ENCODE results near the gene SNCAIP. TPM values are rescaled to one million over a fixed set of nuclear protein-coding genes. Genes with fewer than 3 reads are reported as not detected.

The SNCAIP gene
- total and polyA plus RNA-seq, 8 donors = 0.45 to 10.6 (median 2.6) TPM; not detected in 1

DNA sequence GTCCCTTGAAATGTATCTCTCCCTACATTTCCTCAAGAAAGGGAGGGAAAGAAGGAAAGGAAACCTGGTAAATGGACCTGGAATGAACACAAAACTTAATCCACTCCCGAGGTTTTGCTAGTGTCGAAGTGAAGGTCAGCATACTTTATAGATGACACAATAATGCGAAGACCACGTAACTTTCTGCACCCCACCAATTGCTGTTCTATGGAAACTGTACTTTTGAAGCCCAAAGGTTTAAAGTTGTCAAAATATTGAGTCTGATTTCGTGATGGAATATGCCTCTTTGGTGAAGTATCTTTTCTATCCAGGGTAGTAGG is 103.7 kb downstream of the SNCAIP start:
- Histone ChIP-seq H3K4me1 (no peaks in the 10 kb centered on the region), H3K27ac (no peak overlapping the region), H3K36me3 (no peaks in the 10 kb centered on the region), H3K27me3 (no peaks in the 10 kb centered on the region), H3K4me3 (no peak overlapping the region), H3K9me3 (no peaks in the 10 kb centered on the region)
- intact Hi-C loops (cut with DNase I; ENCODE audit: low total_unique reads) = no loop called here
- TF ChIP-seq POLR2AphosphoS5 (IDR thresholded peaks at IDR 0.05) = no peak
- no peak for TF ChIP-seq EP300 (IDR thresholded peaks at IDR 0.05)
- no peak for TF ChIP-seq POLR2A (IDR thresholded peaks at IDR 0.05)
- TF ChIP-seq, protein P1, sequence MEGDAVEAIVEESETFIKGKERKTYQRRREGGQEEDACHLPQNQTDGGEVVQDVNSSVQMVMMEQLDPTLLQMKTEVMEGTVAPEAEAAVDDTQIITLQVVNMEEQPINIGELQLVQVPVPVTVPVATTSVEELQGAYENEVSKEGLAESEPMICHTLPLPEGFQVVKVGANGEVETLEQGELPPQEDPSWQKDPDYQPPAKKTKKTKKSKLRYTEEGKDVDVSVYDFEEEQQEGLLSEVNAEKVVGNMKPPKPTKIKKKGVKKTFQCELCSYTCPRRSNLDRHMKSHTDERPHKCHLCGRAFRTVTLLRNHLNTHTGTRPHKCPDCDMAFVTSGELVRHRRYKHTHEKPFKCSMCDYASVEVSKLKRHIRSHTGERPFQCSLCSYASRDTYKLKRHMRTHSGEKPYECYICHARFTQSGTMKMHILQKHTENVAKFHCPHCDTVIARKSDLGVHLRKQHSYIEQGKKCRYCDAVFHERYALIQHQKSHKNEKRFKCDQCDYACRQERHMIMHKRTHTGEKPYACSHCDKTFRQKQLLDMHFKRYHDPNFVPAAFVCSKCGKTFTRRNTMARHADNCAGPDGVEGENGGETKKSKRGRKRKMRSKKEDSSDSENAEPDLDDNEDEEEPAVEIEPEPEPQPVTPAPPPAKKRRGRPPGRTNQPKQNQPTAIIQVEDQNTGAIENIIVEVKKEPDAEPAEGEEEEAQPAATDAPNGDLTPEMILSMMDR (IDR thresholded peaks at IDR 0.05) = no peak
- no peak for DNase-seq
- 63 to 76% (median 75%) methylated on average over 5 of the region's 5 CpGs for WGBS, 5 donors

DNA sequence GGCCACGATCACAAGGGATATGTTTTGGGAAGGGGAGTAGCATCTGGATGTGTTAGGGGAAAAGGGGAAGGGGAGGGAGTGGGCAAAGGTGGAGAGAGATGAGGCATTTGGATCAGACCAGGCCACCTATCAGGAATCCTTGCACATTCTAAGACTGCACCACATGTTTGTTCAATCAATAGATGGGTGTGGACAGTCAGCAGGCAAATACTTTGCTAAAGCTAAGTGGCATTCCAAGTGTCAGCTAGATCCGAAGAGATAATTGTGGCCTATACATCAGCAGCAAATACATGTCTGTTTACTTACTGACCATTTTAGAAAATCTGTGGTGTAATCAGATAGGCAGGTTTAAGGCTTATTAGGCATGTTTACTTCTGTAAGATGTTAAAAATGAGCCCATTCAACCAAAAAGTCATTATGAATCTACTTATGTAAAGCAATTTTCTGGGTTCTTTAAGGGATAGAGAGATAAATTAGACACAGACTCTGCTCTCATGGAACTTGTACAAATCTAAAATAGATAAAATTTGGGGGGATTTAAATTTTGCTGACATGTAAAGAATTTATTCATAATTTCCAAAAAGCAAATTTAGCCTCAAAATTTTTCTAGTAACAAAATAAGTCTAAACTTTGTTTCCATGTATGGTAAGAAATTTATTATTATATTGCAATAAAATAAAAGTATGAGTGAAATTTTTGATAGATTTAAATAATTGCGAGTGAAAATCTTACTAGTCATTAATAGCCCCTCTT is 107.3 kb downstream of the SNCAIP start:
- no peak for TF ChIP-seq POLR2A (IDR thresholded peaks at IDR 0.05)
- no peak for TF ChIP-seq EP300 (IDR thresholded peaks at IDR 0.05)
- TF ChIP-seq, protein P1 (IDR thresholded peaks at IDR 0.05) = no peak
- no peak for TF ChIP-seq POLR2AphosphoS5 (IDR thresholded peaks at IDR 0.05)
- 62 to 79% (median 74%) methylated on average over 3 of the region's 3 CpGs for WGBS, 5 donors
- intact Hi-C loops (cut with DNase I; ENCODE audit: low total_unique reads) = no loop called here
- Histone ChIP-seq H3K4me1 (no peaks in the 10 kb centered on the region), H3K36me3 (no peaks in the 10 kb centered on the region), H3K9me3 (no peaks in the 10 kb centered on the region), H3K27ac (no peak overlapping the region), H3K4me3 (no peak overlapping the region), H3K27me3 (no peaks in the 10 kb centered on the region)
- DNase-seq = no peak

DNA sequence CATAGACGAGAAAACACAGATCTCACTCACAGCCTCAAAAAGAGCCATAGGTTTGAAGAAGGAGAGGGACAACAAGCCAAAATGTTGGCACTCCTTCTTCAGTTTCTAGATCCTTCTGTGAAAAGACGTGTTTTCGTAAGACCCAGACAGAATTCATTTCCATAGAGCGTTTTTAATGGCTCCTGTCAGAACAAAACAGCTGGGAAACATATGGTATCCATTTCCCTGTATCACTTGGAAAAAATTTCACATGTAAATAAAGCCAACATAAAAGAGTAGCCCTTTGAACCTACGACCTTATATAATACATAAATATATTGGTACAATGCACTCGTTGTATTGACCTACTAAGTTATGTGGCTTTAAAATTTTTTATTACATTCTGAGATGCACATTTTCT is 108.1 kb downstream of the SNCAIP start:
- Histone ChIP-seq H3K4me3 (no peak overlapping the region), H3K27me3 (no peaks in the 10 kb centered on the region), H3K9me3 (no peaks in the 10 kb centered on the region), H3K27ac (no peak overlapping the region), H3K4me1 (no peaks in the 10 kb centered on the region), H3K36me3 (no peaks in the 10 kb centered on the region)
- intact Hi-C loops (cut with DNase I; ENCODE audit: low total_unique reads) = no loop called here
- DNase-seq = no peak
- TF ChIP-seq, protein P1 (IDR thresholded peaks at IDR 0.05) = no peak
- no peak for TF ChIP-seq POLR2AphosphoS5 (IDR thresholded peaks at IDR 0.05)
- no peak for TF ChIP-seq POLR2A (IDR thresholded peaks at IDR 0.05)
- no peak for TF ChIP-seq EP300 (IDR thresholded peaks at IDR 0.05)
- whole genome bisulfite sequencing, 5 donors = 59 to 67% (median 62%) methylated on average over 6 of the region's 6 CpGs

DNA sequence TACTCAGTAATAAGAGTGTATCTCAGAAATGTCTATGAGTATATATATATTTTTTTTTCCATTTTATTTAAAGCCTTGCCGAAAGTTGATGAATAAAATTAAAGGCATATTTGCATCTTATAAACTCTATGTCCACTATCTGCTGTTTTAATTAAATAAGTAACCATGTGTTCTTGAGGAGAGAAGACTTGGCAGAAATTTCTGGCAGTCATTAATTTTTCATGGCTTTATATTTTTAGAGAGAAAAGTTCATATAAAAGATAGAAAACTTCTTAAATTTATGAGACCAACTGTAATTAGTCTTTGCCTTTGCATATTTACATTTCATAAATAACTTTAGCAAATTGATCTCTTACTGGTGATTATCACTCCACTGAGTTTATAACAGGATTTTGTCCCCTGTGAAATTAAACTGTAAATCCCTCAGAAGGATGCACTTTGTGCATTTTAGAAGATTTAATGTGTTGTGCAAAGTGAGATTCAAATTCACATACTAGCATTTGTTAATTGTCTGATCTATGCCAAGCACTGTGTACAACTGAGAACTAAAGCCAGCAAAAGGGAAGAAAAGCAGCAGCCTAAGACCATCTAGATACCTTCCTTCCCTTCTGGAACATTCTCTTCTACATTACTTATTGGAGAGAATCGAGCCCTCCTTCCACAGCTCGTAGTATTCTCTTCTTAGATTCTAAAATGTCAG is 108.7 kb downstream of the SNCAIP start:
- Histone ChIP-seq H3K27ac (no peak overlapping the region), H3K27me3 (no peaks in the 10 kb centered on the region), H3K9me3 (no peaks in the 10 kb centered on the region), H3K4me3 (no peak overlapping the region), H3K36me3 (no peaks in the 10 kb centered on the region), H3K4me1 (no peaks in the 10 kb centered on the region)
- 80 to 88% (median 84%) methylated on average over 3 of the region's 3 CpGs for WGBS, 5 donors
- DNase-seq = no peak
- intact Hi-C loops (cut with DNase I; ENCODE audit: low total_unique reads) = no loop called here
- TF ChIP-seq POLR2AphosphoS5 (IDR thresholded peaks at IDR 0.05) (no peak), POLR2A (IDR thresholded peaks at IDR 0.05) (no peak)
- TF ChIP-seq, protein P1 (IDR thresholded peaks at IDR 0.05) = no peak

Data from stomach (tissue), 9 donors.